Heart left ventricle (tissue), 13 donors: ENCODE measurements around the gene EVC.

Source experiments
- CTCF ChIP-seq, 12 donors: fragments of 200-600 bp; sonication (generic) in 4 of 12; IDR thresholded peaks; one replicate each; pipeline versions ENCODE4 v1.5.0 to v1.8.0; 2018 to 2022; ENCODE audit warnings: antibody characterized with exemption in 12 of 12, mild to moderate bottlenecking in 5 of 12
- POLR2A ChIP-seq, 2 donors: fragments of 450-650 bp; IDR thresholded peaks; one replicate each; pipeline ENCODE4 v1.6.1; 2017; ENCODE audit warnings: antibody characterized with exemption in 2 of 2, mild to moderate bottlenecking in 2 of 2, moderate library complexity in 2 of 2
- donor health status: ischemic (EF 13 %, LVEDD 7.1; RV severe dilation, severe dysfunction).
- donor health status: DM: no; HTN: yes; CAD: no.
- donor health status: DM: no; HTN: no; CAD: no.
- donor health status: ischemic (EF 25% LVEDD 6.9; RV normal size, moderate dysfunction).
- donor health status: ischemic (EF 25% LVEDD 5.7; RV mildly dilated, moderate dysfunction).
- donor health status: ischemic (EF 35%, LVEDD 5.7; RV mildly dilated, moderate dysfunction).
- donor health status: nonischemic (EF 11% LVEDD 7.7; RV severe dilation, severe dysfunction).
- donor health status: DM: yes; HTN: yes; CAD: no.
- donor health status: PGD.
- donor health status: ischemic (EF 29% LVEDD 5.4; RV normal size, mild dysfunction).
- donor health status: nonischemic (EF 23%, LVEDD 6.1; RV moderate dilation, normal function).

GRCh38 chr4:5696341-5696740 lies 14.7 kb upstream of the EVC start:
- TF ChIP-seq CTCF (IDR thresholded peaks at IDR 0.05), result no peak
- TF ChIP-seq POLR2A (IDR thresholded peaks at IDR 0.05), result no peak
